ENCODE measurements around the gene CGB1. TPM values are rescaled to one million over a fixed set of nuclear protein-coding genes. Genes with fewer than 3 reads are reported as not detected.

The CGB1 gene
- total and polyA plus RNA-seq, 9 of the 15 experiments (the other 6 are each of a cell fraction or from before 2014, with no cell fraction given) = not detected

DNA sequence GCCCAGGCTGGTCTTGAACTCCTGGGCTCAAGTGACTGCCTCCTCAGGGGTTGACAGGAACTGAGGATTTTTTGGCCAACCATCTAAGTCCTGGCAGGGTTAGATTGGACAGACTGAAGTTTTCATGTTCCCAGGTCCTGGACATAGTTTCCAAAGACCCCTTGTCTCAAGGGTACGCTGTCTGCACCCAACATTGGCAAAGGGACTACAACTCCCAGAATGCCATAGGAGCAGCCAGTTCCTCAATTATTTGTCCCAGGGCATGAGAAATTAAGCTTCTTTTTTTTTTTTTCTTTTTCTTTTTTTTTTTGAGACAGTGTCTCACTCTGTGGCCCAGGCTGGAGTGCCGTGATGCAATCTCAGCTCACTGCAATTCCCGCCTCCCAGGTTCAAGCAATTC is 50.5 kb downstream of the CGB1 start (continued):
- no peak for TF ChIP-seq MCM5 (IDR thresholded peaks at IDR 0.05; ENCODE audit: low read depth)
- TF ChIP-seq, protein P1, sequence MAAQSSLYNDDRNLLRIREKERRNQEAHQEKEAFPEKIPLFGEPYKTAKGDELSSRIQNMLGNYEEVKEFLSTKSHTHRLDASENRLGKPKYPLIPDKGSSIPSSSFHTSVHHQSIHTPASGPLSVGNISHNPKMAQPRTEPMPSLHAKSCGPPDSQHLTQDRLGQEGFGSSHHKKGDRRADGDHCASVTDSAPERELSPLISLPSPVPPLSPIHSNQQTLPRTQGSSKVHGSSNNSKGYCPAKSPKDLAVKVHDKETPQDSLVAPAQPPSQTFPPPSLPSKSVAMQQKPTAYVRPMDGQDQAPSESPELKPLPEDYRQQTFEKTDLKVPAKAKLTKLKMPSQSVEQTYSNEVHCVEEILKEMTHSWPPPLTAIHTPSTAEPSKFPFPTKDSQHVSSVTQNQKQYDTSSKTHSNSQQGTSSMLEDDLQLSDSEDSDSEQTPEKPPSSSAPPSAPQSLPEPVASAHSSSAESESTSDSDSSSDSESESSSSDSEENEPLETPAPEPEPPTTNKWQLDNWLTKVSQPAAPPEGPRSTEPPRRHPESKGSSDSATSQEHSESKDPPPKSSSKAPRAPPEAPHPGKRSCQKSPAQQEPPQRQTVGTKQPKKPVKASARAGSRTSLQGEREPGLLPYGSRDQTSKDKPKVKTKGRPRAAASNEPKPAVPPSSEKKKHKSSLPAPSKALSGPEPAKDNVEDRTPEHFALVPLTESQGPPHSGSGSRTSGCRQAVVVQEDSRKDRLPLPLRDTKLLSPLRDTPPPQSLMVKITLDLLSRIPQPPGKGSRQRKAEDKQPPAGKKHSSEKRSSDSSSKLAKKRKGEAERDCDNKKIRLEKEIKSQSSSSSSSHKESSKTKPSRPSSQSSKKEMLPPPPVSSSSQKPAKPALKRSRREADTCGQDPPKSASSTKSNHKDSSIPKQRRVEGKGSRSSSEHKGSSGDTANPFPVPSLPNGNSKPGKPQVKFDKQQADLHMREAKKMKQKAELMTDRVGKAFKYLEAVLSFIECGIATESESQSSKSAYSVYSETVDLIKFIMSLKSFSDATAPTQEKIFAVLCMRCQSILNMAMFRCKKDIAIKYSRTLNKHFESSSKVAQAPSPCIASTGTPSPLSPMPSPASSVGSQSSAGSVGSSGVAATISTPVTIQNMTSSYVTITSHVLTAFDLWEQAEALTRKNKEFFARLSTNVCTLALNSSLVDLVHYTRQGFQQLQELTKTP (IDR thresholded peaks at IDR 0.05; ENCODE audit: low read depth in 1 of 2, partially characterized antibody in 2 of 2) = peak in 1 of 2 experiments; percentile 38
- TF ChIP-seq ZNF143 (CRISPR knock-in tag; IDR thresholded peaks at IDR 0.05) = peak; percentile 70
- TF ChIP-seq PML (IDR thresholded peaks at IDR 0.05; ENCODE audit: low read length) = no peak
- TF ChIP-seq ZNF184 (CRISPR knock-in tag; IDR thresholded peaks at IDR 0.05) = no peak
- no peak for TF ChIP-seq HSF4 (CRISPR knock-in tag; IDR thresholded peaks at IDR 0.05; ENCODE audit: borderline replicate concordance)
- TF ChIP-seq, protein P2, sequence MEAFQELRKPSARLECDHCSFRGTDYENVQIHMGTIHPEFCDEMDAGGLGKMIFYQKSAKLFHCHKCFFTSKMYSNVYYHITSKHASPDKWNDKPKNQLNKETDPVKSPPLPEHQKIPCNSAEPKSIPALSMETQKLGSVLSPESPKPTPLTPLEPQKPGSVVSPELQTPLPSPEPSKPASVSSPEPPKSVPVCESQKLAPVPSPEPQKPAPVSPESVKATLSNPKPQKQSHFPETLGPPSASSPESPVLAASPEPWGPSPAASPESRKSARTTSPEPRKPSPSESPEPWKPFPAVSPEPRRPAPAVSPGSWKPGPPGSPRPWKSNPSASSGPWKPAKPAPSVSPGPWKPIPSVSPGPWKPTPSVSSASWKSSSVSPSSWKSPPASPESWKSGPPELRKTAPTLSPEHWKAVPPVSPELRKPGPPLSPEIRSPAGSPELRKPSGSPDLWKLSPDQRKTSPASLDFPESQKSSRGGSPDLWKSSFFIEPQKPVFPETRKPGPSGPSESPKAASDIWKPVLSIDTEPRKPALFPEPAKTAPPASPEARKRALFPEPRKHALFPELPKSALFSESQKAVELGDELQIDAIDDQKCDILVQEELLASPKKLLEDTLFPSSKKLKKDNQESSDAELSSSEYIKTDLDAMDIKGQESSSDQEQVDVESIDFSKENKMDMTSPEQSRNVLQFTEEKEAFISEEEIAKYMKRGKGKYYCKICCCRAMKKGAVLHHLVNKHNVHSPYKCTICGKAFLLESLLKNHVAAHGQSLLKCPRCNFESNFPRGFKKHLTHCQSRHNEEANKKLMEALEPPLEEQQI (IDR thresholded peaks at IDR 0.05) = no peak

Data from K562 (cell line).